HG02759 (cell line): Measurements from ENCODE around the gene GPR55.

ENCODE experiments used
- ATAC-seq: cut with Tn5 transposase; IDR thresholded peaks from one replicate; pipeline ENCODE4 v1.9.1; 2021; ENCODE audit warnings: mild to moderate bottlenecking, moderate library complexity; ENCODE audit not compliant: unreplicated experiment

The GPR55 gene

GRCh38 chr2:230920167-230920566 lies 4.9 kb downstream of the GPR55 start:
- ATAC-seq, result no peak

DNA sequence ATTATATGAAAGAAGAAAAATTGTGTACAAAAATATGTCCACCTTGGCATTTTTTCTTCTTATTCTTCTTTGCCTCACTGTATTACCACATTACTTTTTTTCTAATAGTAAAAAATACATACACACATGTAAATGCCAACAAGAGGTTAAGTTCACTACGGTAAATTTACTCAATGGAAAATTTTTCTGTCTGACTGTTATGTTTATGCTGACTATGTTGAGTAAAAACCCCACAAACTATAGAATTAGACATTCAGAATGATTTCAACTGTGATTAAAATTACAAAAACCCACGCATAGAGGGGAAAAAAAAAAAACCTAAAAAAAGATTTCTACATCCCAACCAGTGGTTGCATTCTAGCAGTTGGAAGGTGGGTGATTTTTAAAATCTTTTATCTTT lies 5.4 kb downstream of the GPR55 start:
- no peak for ATAC-seq

- ATAC-seq, result no peak
Measured at GRCh38 chr2:230919240-230919639, 5.8 kb downstream of the GPR55 start.

DNA sequence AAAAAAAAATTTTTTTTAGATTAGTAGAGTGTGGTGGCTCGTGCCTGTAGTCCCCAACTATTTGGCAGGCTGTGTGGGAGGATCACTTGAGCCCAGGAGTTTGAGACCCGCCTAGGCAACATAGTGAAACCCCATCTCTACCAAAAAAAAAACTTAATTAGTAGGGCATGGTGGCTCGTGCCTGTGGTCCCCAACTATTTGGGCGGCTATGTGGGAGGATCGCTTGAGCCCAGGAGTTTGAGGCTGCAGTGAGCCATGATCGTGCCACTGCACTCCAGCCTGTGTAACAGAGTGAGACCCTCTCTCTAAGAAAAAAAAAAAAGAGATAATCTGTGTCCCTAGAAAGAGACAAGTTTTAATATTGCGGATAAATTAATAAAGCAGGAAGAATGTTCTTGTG lies 8.8 kb downstream of the GPR55 start:
- no peak for ATAC-seq

DNA sequence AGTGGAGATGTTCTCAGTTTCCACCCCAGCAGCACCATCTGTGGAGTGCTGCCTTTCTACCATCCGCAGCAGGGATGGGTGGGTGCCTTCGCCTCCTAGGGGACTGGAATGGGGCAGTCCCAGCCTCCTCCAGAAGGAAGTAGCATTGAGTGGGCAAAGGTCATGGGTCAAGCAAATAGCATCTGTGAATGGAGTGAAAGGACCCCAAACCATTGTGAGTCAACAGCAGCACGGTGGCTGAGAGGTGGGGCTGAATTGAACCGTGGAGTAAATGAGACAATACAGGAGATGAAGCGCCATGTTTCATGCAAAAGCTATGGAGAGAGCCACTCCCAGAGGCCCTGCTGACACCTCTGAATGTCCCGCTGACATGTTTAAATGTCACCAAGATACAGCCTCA lies 9.7 kb downstream of the GPR55 start:
- no peak for ATAC-seq

DNA sequence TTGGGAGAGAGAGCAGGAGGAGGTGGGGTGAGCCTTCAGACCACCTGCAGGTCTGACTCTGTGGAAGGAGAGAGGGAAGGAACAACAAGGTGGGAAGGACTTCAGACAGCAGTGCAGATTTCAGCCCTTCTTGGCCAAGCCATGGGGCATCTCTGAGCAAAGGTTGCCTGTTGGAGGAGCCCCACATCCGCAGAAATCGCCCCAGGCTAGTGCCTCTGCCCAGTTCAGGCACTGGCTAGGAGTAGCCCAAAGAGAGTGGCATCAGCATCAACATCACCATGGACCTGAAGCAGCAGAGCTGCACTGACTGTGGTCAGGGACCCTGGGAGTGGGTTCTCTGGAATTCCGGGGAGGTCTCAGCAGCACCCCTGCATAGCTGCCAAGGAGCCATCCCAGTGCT lies 10.2 kb downstream of the GPR55 start:
- ATAC-seq, result no peak

GRCh38 chr2:230913406-230914143 lies 11.5 kb downstream of the GPR55 start:
- no peak for ATAC-seq

DNA sequence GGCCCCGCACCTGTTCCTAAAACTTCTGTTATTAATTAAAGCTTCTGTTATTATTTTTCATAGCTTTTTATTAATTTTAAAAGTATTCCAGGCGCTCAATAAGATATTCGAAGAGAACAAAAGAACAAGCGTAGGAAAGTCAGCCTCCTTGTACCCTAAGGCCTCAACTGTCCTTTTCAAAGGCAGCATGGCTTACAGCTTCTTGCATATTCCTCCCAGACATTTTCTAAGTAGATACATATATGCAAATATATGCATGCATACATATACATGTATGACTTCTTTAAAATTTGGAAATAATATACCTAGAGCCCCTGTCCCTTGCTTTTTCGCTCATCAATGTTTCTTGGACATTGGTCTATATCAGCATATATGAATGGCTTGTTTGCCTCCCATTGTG lies 12.3 kb downstream of the GPR55 start:
- no peak for ATAC-seq

DNA sequence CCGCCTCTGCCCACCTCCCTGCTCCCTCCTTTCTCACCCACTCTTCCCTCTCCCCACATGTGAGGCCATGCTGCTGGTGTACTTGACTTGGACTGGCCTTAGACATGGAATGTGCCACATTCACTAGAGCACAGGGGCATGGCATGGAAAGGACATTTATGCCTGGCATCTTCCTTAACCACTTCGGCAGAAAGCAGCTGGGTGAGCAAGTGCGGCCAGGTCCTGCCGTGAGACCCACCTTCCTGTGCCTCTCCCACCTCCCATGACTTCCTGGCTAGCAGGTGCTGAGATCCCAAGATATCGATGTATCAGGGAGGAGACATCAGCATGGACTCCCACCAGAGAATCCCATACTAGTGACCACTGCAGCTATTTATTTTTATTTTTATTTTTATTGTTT lies 13.0 kb downstream of the GPR55 start:
- no peak for ATAC-seq

GRCh38 chr2:230910546-230911177 lies 14.4 kb downstream of the GPR55 start:
- ATAC-seq, result no peak

DNA sequence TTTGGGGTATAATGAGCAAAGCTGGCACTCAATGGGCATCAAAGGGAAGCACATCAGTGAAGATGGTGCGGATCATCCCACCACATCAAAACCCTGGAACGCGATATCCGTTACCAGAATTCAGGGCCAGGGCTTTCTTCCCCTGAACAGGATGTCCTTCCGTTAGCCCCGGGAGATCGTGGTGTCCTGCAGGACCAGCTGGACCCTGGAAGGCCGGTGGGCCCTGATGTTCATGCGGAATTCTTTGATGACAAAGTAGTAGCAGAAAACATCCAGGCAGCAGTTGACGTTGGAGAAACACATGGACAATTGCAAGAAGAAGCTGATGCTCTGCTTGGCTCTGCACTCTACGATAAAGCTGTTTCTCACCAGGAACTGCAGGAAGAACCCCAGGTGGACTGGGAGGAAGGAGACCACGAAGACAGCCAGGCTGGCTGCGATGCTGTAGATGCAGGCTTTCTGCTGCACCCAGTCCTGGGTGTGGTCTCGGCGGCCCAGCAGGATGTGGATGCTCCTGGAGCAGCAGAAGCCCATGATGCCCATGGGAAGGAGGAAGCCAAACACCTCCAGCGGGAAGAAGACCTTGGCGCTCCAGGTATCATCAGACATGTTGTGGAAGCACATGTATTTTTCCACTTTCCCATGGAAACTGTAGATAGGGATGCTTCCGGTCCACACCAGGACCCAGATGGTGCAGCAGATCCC lies 15.0 kb downstream of the GPR55 start:
- ATAC-seq, result no peak

DNA sequence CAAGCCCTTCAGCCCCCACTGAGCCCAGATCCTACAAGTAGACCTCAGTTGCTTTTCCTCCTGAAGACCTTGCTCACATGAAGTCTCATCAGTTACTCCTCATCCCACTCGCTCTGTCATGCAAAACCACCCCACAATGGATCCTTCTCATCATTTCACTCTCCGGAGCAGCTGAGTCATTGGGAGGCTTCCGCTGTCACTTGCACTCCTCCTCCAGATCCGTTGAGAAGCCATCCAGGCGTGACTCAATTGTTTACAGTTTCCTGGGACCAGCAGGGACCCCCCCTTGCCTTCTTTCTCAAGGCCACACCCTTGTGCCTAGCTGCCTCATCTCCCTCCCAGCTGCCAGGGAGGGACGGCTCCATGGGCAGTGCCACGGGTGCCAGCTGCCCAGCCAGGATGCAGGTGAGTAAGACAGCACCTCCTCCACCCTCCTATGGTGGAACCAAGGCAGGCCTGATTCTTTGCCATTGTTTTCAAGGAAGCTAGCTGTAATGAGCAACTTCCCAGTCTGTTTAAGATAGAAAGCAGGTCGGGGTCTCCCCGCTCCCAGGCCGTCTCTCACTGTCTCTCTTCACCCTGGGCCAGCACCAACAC lies 16.3 kb downstream of the GPR55 start:
- ATAC-seq, result no peak

DNA sequence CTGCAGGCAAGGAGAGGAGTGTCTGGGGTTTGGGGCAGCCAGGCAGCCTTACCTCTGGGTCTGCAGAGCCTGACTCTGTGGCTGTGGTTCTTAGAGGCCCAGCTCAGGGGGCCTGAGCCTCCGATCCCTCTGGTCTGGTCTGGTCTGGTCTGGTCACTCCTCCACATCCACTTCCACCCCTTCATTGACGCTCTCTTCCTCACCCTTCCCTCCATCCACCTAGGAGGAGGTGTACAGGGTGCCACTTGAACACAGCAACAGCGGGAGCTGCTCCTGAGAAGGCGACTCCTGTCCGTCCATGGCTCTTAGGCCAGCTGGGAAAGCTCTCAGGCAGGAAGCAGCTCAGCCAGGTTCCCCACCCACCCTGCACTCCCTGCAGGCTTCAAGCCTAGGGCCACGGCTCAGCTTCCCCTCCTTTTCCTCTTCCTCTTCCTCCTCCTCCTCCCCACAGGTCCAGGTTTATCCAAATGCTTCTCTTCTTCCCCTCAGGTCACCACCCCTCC lies 16.9 kb downstream of the GPR55 start:
- ATAC-seq, result no peak

DNA sequence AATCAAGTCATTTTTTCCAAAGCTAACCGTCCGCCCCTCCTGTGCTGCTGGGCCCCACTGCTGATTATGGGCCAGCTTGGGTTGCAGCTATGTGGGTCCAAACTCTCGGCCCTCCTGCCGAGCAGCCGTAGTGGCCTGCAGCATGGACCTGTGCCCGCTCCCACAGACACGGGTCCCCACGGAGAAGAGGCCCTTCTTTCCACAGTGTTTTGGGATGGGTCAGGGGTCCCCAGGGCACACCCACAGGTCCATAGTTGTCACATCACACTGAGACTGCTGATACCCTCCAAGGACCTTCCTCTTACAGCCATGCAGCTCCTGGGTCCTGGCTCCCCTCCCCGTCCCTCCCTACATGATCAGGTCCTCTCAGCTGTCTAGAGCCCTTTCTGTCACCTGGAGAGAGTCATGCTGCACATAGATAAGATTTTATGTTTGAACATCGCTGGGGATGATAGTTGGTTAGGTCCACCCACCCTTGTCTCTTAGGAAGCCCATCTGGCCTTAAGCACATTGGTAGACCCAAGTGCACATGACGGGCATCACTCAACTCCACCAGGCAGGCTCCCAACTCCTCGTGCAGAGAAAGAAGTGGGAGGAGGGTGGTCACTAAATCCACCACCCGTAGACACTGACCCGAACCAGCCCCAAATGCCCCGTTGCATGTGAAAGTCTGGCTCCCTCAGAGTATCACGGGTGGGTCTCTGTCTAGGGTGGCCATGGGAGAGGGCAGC lies 17.5 kb downstream of the GPR55 start:
- no peak for ATAC-seq

- no peak for ATAC-seq
Measured at GRCh38 chr2:230906471-230907230, 18.4 kb downstream of the GPR55 start.

DNA sequence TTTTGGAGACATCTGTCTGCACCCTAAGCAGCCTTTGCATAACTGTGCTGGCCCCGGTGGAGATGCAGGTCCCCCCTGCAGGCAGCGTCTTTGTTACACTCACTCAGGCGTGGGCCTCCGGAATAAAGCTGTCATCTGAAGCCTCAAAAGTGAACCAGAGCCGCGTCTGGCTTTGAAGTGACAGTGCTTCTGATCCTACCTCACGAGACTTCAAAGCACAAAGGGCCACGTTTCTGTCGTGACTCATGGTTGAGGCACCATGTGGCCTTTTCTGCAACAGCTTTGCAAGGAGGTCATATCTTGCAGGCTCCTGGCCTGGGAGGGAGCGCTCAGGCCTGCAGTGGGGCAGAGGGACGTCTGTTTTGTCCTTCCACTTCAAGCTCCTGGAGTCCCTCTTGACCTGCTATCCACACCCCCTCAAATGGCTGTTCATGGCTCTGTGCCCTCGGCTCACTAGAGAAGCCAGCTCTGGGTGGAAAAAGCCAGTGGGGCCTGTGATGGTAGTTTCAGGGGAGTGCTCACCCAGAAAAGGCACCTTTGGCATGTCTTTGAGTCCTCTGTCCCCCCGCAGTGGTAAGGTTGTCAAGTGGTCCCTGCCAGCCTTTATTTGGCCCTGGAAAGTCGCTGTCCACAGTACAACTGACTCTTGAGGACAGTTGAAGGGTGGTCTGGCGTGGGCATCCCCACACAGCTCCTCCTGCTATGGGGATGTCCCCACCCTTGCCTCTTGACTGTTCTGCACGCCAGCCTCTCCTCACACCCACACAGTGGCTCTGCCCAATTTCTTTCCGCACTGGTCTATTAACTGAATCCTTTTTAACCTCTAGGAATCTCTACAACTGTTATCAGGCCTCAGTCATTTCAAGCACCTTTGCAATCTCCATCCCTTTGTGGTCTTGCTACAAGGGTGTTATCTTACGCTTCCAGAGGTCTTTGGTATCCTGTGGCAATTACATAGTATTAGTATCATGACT lies 19.3 kb downstream of the GPR55 start:
- no peak for ATAC-seq

GRCh38 chr2:230904856-230905447 lies 20.1 kb downstream of the GPR55 start:
- ATAC-seq, result no peak
